Aorta (tissue), 5 donors: ENCODE data around the gene CCDC150. TPM values are rescaled to one million over a fixed set of nuclear protein-coding genes. Genes with fewer than 3 reads are reported as not detected.
"Not testable (repeated sequence)": the region's sequence is repeated elsewhere in the genome, so short reads cannot be mapped to it uniquely, and the experiment has no call there.

ENCODE experiments used
- ATAC-seq: fragments of 200-7000 bp; cut with Tn5 transposase; one replicate; pipeline ENCODE4 v1.9.1; 2022; ENCODE audit warnings: moderate library complexity; ENCODE audit not compliant: low FRiP score
- DNase-seq, 2 donors: peaks; one replicate each; pipeline ENCODE4 v3.0.0-alpha.2; 2020
- H3K27ac ChIP-seq, 2 donors: one replicate each; pipeline ENCODE4 v1.5.1; 2013; ENCODE audit warnings: low read length in 2 of 2, mild to moderate bottlenecking in 2 of 2, moderate library complexity in 2 of 2, control low read depth in 1 of 2, inconsistent platforms in 1 of 2, low read depth in 1 of 2
- H3K27me3 ChIP-seq, 2 donors: one replicate each; pipeline ENCODE4 v1.6.1; 2013; ENCODE audit warnings: control low read depth in 1 of 2, low read length in 1 of 2, mild to moderate bottlenecking in 1 of 2, moderate library complexity in 1 of 2; ENCODE audit not compliant: insufficient read depth in 2 of 2, control insufficient read depth in 1 of 2
- H3K36me3 ChIP-seq, 2 donors: one replicate each; pipeline ENCODE4 v1.6.1; 2013; ENCODE audit warnings: control low read depth in 1 of 2, low read length in 1 of 2, mild to moderate bottlenecking in 1 of 2; ENCODE audit not compliant: insufficient read depth in 2 of 2, control insufficient read depth in 1 of 2
- H3K4me1 ChIP-seq, 2 donors: one replicate each; pipeline ENCODE4 v1.6.1; 2013; ENCODE audit warnings: low read length in 2 of 2, control low read depth in 1 of 2, mild to moderate bottlenecking in 1 of 2, moderate library complexity in 1 of 2; ENCODE audit not compliant: insufficient read depth in 2 of 2, control insufficient read depth in 1 of 2
- H3K4me3 ChIP-seq, 2 donors: one replicate each; pipeline ENCODE4 v1.5.1; 2013; ENCODE audit warnings: low read length in 2 of 2, control low read depth in 1 of 2, mild to moderate bottlenecking in 1 of 2
- H3K9me3 ChIP-seq: one replicate; pipeline ENCODE4 v1.6.1; 2013; ENCODE audit warnings: mild to moderate bottlenecking, low read length; ENCODE audit not compliant: control insufficient read depth
- WGBS, 2 donors: extraction: QIAGEN DNeasy Blood & Tissue Kit; methylation state at CpG; one replicate each; pipeline ENCODE4 v1.1.7; 2013; 5-methylcytosine and 5-hydroxymethylcytosine counted together
- intact Hi-C, 2 donors: fragments of 100-400 bp; cut with DNase I; formaldehyde crosslinking; loops; one replicate each; pipeline versions ENCODE4 v1.14.2 to v1.15.0; 2022
- polyA plus RNA-seq, 2 donors: library from polyadenylated mRNA; stranded (reverse); fragments of 200-250 nt; gene quantifications; one replicate each; pipeline ENCODE4 v1.2.3, GENCODE V29; 2013
- total RNA-seq, 2 donors: library from RNA; stranded (reverse); fragmentation: NEBNext Ultra II Directional; extraction: Animal tissue kit (Norgen Biotek cat#: 25700); gene quantifications; one replicate each; pipeline ENCODE4 v1.2.1, GENCODE V29; 2021
- donor health status: healthy with polysubstance abuse.
- donor health status: Bipolar disorder and iron deficiency.
- donor health status: DM: no; HTN: no; CAD: no.
- donor health status: DM: no; HTN: no; CAD: no.
- donor health status: DM: yes; HTN: yes; CAD: no.

The CCDC150 gene
- total and polyA plus RNA-seq, 4 donors: 0.75 to 3.3 (median 1.2) TPM

- H3K4me3 ChIP-seq, H3K27me3 ChIP-seq, H3K4me1 ChIP-seq, H3K9me3 ChIP-seq, H3K36me3 ChIP-seq, H3K27ac ChIP-seq, ATAC-seq, intact Hi-C loops, DNase-seq: not testable (repeated sequence)
- 96% methylated on average over 10 of the region's 10 CpGs for whole genome bisulfite sequencing, 2 donors
Measured at GRCh38 chr2:196710056-196710455, 70.5 kb downstream of the CCDC150 start.

GRCh38 chr2:196711625-196712024 lies 72.1 kb downstream of the CCDC150 start:
- H3K27me3 ChIP-seq: no peaks in the 10 kb centered on the region
- no peaks in the 10 kb centered on the region for H3K36me3 ChIP-seq
- H3K27ac ChIP-seq: no peak overlapping the region
- no peak overlapping the region for H3K4me3 ChIP-seq
- H3K9me3 ChIP-seq: no peaks in the 10 kb centered on the region
- DNase-seq: no peak
- no peaks in the 10 kb centered on the region for H3K4me1 ChIP-seq
- intact Hi-C loops: no loop called here
- ATAC-seq: no peak

- no peaks in the 10 kb centered on the region for H3K36me3 ChIP-seq
- WGBS, 2 donors: 93 to 96% methylated on average over 2 of the region's 2 CpGs
- no peaks in the 10 kb centered on the region for H3K4me1 ChIP-seq
- no peak overlapping the region for H3K27ac ChIP-seq
- ATAC-seq (no peak), DNase-seq (no peak)
- H3K9me3 ChIP-seq: no peaks in the 10 kb centered on the region
- intact Hi-C loops: no loop called here
- no peak overlapping the region for H3K4me3 ChIP-seq
- H3K27me3 ChIP-seq: no peaks in the 10 kb centered on the region
Measured at GRCh38 chr2:196712867-196713266, 73.4 kb downstream of the CCDC150 start.

GRCh38 chr2:196718419-196719109 lies 79.0 kb downstream of the CCDC150 start:
- Histone ChIP-seq H3K27me3 (no peaks in the 10 kb centered on the region), H3K27ac (no peak overlapping the region), H3K4me3 (no peak overlapping the region), H3K36me3 (no peaks in the 10 kb centered on the region), H3K4me1 (no peaks in the 10 kb centered on the region), H3K9me3 (no peaks in the 10 kb centered on the region)
- WGBS, 2 donors: 76 to 84% methylated on average over 6 of the region's 6 CpGs
- no peak for ATAC-seq
- no peak for DNase-seq
- intact Hi-C loops: no loop called here

- Histone ChIP-seq H3K4me1 (no peaks in the 10 kb centered on the region), H3K36me3 (no peaks in the 10 kb centered on the region), H3K4me3 (no peak overlapping the region), H3K27ac (no peak overlapping the region), H3K27me3 (no peaks in the 10 kb centered on the region), H3K9me3 (no peaks in the 10 kb centered on the region)
- ATAC-seq (no peak), DNase-seq (peak in 1 of 2 donors; percentile 42)
- intact Hi-C loops: no loop called here
- WGBS, 2 donors: 51 to 57% methylated on average over 6 of the region's 6 CpGs
Measured at GRCh38 chr2:196719110-196719872, 79.8 kb downstream of the CCDC150 start.

- intact Hi-C loops: no loop called here
Measured at GRCh38 chr2:196723571-196723970, 84.1 kb downstream of the CCDC150 start.

GRCh38 chr2:196725218-196725617 lies 85.7 kb downstream of the CCDC150 start:
- WGBS, 2 donors: 41 to 56% methylated on average over 3 of the region's 3 CpGs
- Histone ChIP-seq H3K27me3 (no peaks in the 10 kb centered on the region), H3K36me3 (no peaks in the 10 kb centered on the region), H3K4me1 (no peaks in the 10 kb centered on the region), H3K4me3 (no peak overlapping the region), H3K27ac (no peak overlapping the region), H3K9me3 (no peaks in the 10 kb centered on the region)
- intact Hi-C loops: no loop called here
- no peak for ATAC-seq
- no peak for DNase-seq

More at GRCh38 chr2:196723571-196723970, 84.1 kb downstream of the CCDC150 start:
- H3K4me3 ChIP-seq: no peak overlapping the region
- H3K4me1 ChIP-seq: no peaks in the 10 kb centered on the region
- H3K27ac ChIP-seq: no peak overlapping the region
- H3K27me3 ChIP-seq: no peaks in the 10 kb centered on the region
- H3K9me3 ChIP-seq: no peaks in the 10 kb centered on the region
- H3K36me3 ChIP-seq: no peaks in the 10 kb centered on the region
- no peak for ATAC-seq
- no peak for DNase-seq

GRCh38 chr2:196725882-196726281 lies 86.4 kb downstream of the CCDC150 start:
- DNase-seq (no peak), ATAC-seq (no peak)
- Histone ChIP-seq H3K4me3 (no peak overlapping the region), H3K9me3 (no peaks in the 10 kb centered on the region), H3K27me3 (no peaks in the 10 kb centered on the region), H3K36me3 (no peaks in the 10 kb centered on the region), H3K27ac (no peak overlapping the region), H3K4me1 (no peaks in the 10 kb centered on the region)
- intact Hi-C loops: no loop called here
- 86 to 87% methylated on average over 4 of the region's 4 CpGs for WGBS, 2 donors

GRCh38 chr2:196729418-196729817 lies 89.9 kb downstream of the CCDC150 start:
- no peak for ATAC-seq
- Histone ChIP-seq H3K9me3 (no peaks in the 10 kb centered on the region), H3K36me3 (no peaks in the 10 kb centered on the region), H3K4me1 (no peaks in the 10 kb centered on the region), H3K27ac (no peak overlapping the region), H3K4me3 (no peak overlapping the region), H3K27me3 (no peaks in the 10 kb centered on the region)
- 92 to 95% methylated on average over 2 of the region's 2 CpGs for WGBS, 2 donors
- no peak for DNase-seq
- intact Hi-C loops: no loop called here
